GM21528 (cell line): ENCODE measurements around the gene TSPYL1.

Experiments
- ATAC-seq: cut with Tn5 transposase; IDR thresholded peaks from one replicate; pipeline ENCODE4 v1.9.1; 2021; ENCODE audit warnings: mild to moderate bottlenecking, moderate library complexity; ENCODE audit not compliant: unreplicated experiment, low FRiP score

TSPYL1 gene

GRCh38 chr6:116265041-116265829 is 14.5 kb downstream of the TSPYL1 start:
- ATAC-seq, result no peak

GRCh38 chr6:116263353-116263752 is 16.4 kb downstream of the TSPYL1 start:
- ATAC-seq, result no peak

GRCh38 chr6:116258520-116258919 is 21.2 kb downstream of the TSPYL1 start:
- ATAC-seq, result no peak

GRCh38 chr6:116256694-116257093 is 23.0 kb downstream of the TSPYL1 start:
- no peak for ATAC-seq

- ATAC-seq, result no peak
Measured at GRCh38 chr6:116255246-116255800, 24.4 kb downstream of the TSPYL1 start.

GRCh38 chr6:116254297-116255056 is 25.3 kb downstream of the TSPYL1 start:
- peak; percentile 42 for ATAC-seq

- ATAC-seq, result peak; percentile 99
Measured at GRCh38 chr6:116253505-116254296, 26.0 kb downstream of the TSPYL1 start, which contains the start of gene TSPYL4. Gene TSPYL4 (minus strand): TSS chr6:116254075. CDS start chr6:116254008, 67 bp downstream.

- ATAC-seq, result no peak
Measured at GRCh38 chr6:116253188-116253504, 26.6 kb downstream of the TSPYL1 start.

- no peak for ATAC-seq
Measured at GRCh38 chr6:116251568-116252384, 28.0 kb downstream of the TSPYL1 start.

- no peak for ATAC-seq
Measured at GRCh38 chr6:116248577-116248976, 31.2 kb downstream of the TSPYL1 start.

- no peak for ATAC-seq
Measured at GRCh38 chr6:116247285-116247684, 32.4 kb downstream of the TSPYL1 start.

- no peak for ATAC-seq
Measured at GRCh38 chr6:116246089-116246488, 33.6 kb downstream of the TSPYL1 start.

- ATAC-seq, result no peak
Measured at GRCh38 chr6:116244284-116244683, 35.4 kb downstream of the TSPYL1 start.

GRCh38 chr6:116239856-116240255 is 39.9 kb downstream of the TSPYL1 start:
- ATAC-seq, result no peak

GRCh38 chr6:116239256-116239655 is 40.5 kb downstream of the TSPYL1 start:
- no peak for ATAC-seq

GRCh38 chr6:116238083-116238482 is 41.6 kb downstream of the TSPYL1 start:
- no peak for ATAC-seq

GRCh38 chr6:116234689-116235088 is 45.0 kb downstream of the TSPYL1 start:
- ATAC-seq, result no peak

- no peak for ATAC-seq
Measured at GRCh38 chr6:116229287-116229913, 50.3 kb downstream of the TSPYL1 start.
